SIG-M5 (cell line): Measurements from ENCODE around the gene NSMF.
"Not testable (repeated sequence)": the region's sequence is repeated elsewhere in the genome, so short reads cannot be mapped to it uniquely, and the experiment has no call there.

Experiments
- DNase-seq: peaks from one replicate; lab custom pipeline; 2025; lab: John Stamatoyannopoulos, UW

NSMF gene

GRCh38 chr9:137457406-137458193, 1.5 kb downstream of the NSMF start:
- DNase-seq, result no peak

- DNase-seq, result no peak
Measured at GRCh38 chr9:137456864-137457405, 2.2 kb downstream of the NSMF start.

- no peak for DNase-seq
Measured at GRCh38 chr9:137456061-137456863, 2.9 kb downstream of the NSMF start.

- DNase-seq, result no peak
Measured at GRCh38 chr9:137455359-137455991, 3.7 kb downstream of the NSMF start.

GRCh38 chr9:137454597-137455358, 4.4 kb downstream of the NSMF start:
- no peak for DNase-seq

- DNase-seq, result no peak
Measured at GRCh38 chr9:137454145-137454596, 5.0 kb downstream of the NSMF start.

- no peak for DNase-seq
Measured at GRCh38 chr9:137453643-137454081, 5.5 kb downstream of the NSMF start.

GRCh38 chr9:137452761-137453642, 6.1 kb downstream of the NSMF start:
- no peak for DNase-seq

GRCh38 chr9:137452006-137452760, 7.0 kb downstream of the NSMF start:
- DNase-seq, result no peak

- not testable (repeated sequence) for DNase-seq
Measured at GRCh38 chr9:137451264-137452005, 7.7 kb downstream of the NSMF start.

- not testable (repeated sequence) for DNase-seq
Measured at GRCh38 chr9:137450539-137451222, 8.5 kb downstream of the NSMF start.

- no peak for DNase-seq
Measured at GRCh38 chr9:137449931-137450538, 9.1 kb downstream of the NSMF start.

GRCh38 chr9:137449081-137449844, 9.9 kb downstream of the NSMF start:
- DNase-seq, result no peak

- no peak for DNase-seq
Measured at GRCh38 chr9:137448602-137448962, 10.6 kb downstream of the NSMF start.

GRCh38 chr9:137447722-137448601, 11.2 kb downstream of the NSMF start:
- DNase-seq, result no peak

GRCh38 chr9:137446851-137447471, 12.2 kb downstream of the NSMF start:
- no peak for DNase-seq
